ENCODE data around the gene BCL7B.

- TF ChIP-seq CTCF (IDR thresholded peaks at IDR 0.05) (no peak), EP300 (IDR thresholded peaks at IDR 0.05) (no peak), POLR2A (IDR thresholded peaks at IDR 0.05) (no peak), POLR2AphosphoS5 (IDR thresholded peaks at IDR 0.05) (no peak)
These were observed 21.0 kb downstream of the BCL7B start for GRCh38 chr7:73536479-73536878.

Measured in sigmoid colon (tissue), 4 donors.